Activated T-cell treated with anti-CD3 and anti-CD28 coated beads, Interleukin-2, amount 50 U/mL, for 24 hours (primary cell): ENCODE measurements around the gene BCL2L1.
"Not testable (repeated sequence)": the region's sequence is repeated elsewhere in the genome, so short reads cannot be mapped to it uniquely, and the experiment has no call there.

Experiments
- DNase-seq: peaks from one replicate; pipeline ENCODE4 v3.0.0-alpha.2; 2020
- H3K27ac Mint-ChIP-seq: 2 replicates; pipeline ENCODE4 v1.8.0; 2020; ENCODE audit warnings: mild to moderate bottlenecking, mixed read lengths
- H3K27me3 Mint-ChIP-seq: 2 replicates; pipeline ENCODE4 v1.8.0; 2020; ENCODE audit warnings: mixed read lengths
- H3K36me3 Mint-ChIP-seq: 2 replicates; pipeline ENCODE4 v1.8.0; 2020; ENCODE audit warnings: low read depth, mixed read lengths
- H3K4me1 Mint-ChIP-seq: 2 replicates; pipeline ENCODE4 v1.8.0; 2020; ENCODE audit warnings: low read depth, mixed read lengths
- H3K4me3 Mint-ChIP-seq: 2 replicates; pipeline ENCODE4 v1.8.0; 2020; ENCODE audit warnings: mild to moderate bottlenecking, moderate library complexity, mixed read lengths
- H3K9me3 Mint-ChIP-seq: 2 replicates; pipeline ENCODE4 v1.8.0; 2020; ENCODE audit warnings: mixed read lengths

Gene BCL2L1

GRCh38 chr20:31628057-31628456 lies 94.6 kb downstream of the BCL2L1 start:
- H3K4me1 Mint-ChIP-seq, H3K27ac Mint-ChIP-seq, DNase-seq, H3K36me3 Mint-ChIP-seq, H3K9me3 Mint-ChIP-seq, H3K27me3 Mint-ChIP-seq, H3K4me3 Mint-ChIP-seq: not testable (repeated sequence)

GRCh38 chr20:31626534-31626933 lies 96.1 kb downstream of the BCL2L1 start:
- H3K36me3 Mint-ChIP-seq, H3K4me1 Mint-ChIP-seq, H3K9me3 Mint-ChIP-seq, H3K27me3 Mint-ChIP-seq, H3K4me3 Mint-ChIP-seq, H3K27ac Mint-ChIP-seq, DNase-seq: not testable (repeated sequence)

GRCh38 chr20:31623123-31623505 lies 99.6 kb downstream of the BCL2L1 start:
- not testable (repeated sequence) for H3K36me3 Mint-ChIP-seq, H3K27me3 Mint-ChIP-seq, H3K4me1 Mint-ChIP-seq, H3K9me3 Mint-ChIP-seq, H3K4me3 Mint-ChIP-seq, DNase-seq, H3K27ac Mint-ChIP-seq

GRCh38 chr20:31620246-31620645 lies 102.4 kb downstream of the BCL2L1 start:
- H3K4me3 Mint-ChIP-seq: no peak overlapping the region
- no peaks in the 10 kb centered on the region for H3K36me3 Mint-ChIP-seq
- no peaks in the 10 kb centered on the region for H3K9me3 Mint-ChIP-seq
- DNase-seq: no peak
- H3K4me1 Mint-ChIP-seq: no peaks in the 10 kb centered on the region
- peaks cover 4% of the 10 kb centered on the region for H3K27me3 Mint-ChIP-seq
- no peak overlapping the region for H3K27ac Mint-ChIP-seq

- no peak for DNase-seq
- H3K4me3 Mint-ChIP-seq: no peak overlapping the region
- H3K36me3 Mint-ChIP-seq: no peaks in the 10 kb centered on the region
- no peaks in the 10 kb centered on the region for H3K9me3 Mint-ChIP-seq
- H3K4me1 Mint-ChIP-seq: peaks cover 2% of the 10 kb centered on the region
- no peak overlapping the region for H3K27ac Mint-ChIP-seq
- peaks cover 6% of the 10 kb centered on the region for H3K27me3 Mint-ChIP-seq
Observed at GRCh38 chr20:31617432-31618104, 105.1 kb downstream of the BCL2L1 start.

- H3K27me3 Mint-ChIP-seq: peaks cover 12% of the 10 kb centered on the region
- no peak overlapping the region for H3K4me3 Mint-ChIP-seq
- H3K36me3 Mint-ChIP-seq: no peaks in the 10 kb centered on the region
- H3K27ac Mint-ChIP-seq: no peak overlapping the region
- peaks cover 2% of the 10 kb centered on the region for H3K4me1 Mint-ChIP-seq
- no peaks in the 10 kb centered on the region for H3K9me3 Mint-ChIP-seq
- no peak for DNase-seq
Observed at GRCh38 chr20:31615416-31615815, 107.3 kb downstream of the BCL2L1 start.
